GM23338 (cell line): ENCODE results near the gene LRFN3. TPM values are rescaled to one million over a fixed set of nuclear protein-coding genes. Genes with fewer than 3 reads are reported as not detected.

Source experiments
- ATAC-seq: fragments of 200-7000 bp; cut with Tn5 transposase; 3 replicates; pipeline ENCODE4 v1.9.1; 2020
- DNase-seq: peaks from one replicate; pipeline ENCODE4 v3.0.0-alpha.2; 2015; ENCODE audit warnings: low spot score
- H2AFZ ChIP-seq: fragments of 200-600 bp; sonication (generic); 2 replicates; pipeline ENCODE4 v1.8.0; 2016; ENCODE audit warnings: antibody characterized with exemption, mild to moderate bottlenecking, moderate library complexity
- H3F3A ChIP-seq: fragments of 200-600 bp; sonication (generic); replicated peaks from 2 replicates; pipeline ENCODE4 v1.8.0; 2017; ENCODE audit warnings: antibody characterized with exemption, mixed run types, low read depth
- H3K27ac ChIP-seq: fragments of 200-600 bp; sonication (generic); 2 replicates; pipeline ENCODE4 v1.6.1; 2016; ENCODE audit warnings: low read depth
- H3K27me3 ChIP-seq: fragments of 200-600 bp; sonication (generic); 2 replicates; pipeline ENCODE4 v1.8.0; 2016; ENCODE audit warnings: mild to moderate bottlenecking, mixed run types, moderate library complexity; ENCODE audit not compliant: insufficient read depth
- H3K36me3 ChIP-seq: fragments of 200-600 bp; sonication (generic); 2 replicates; pipeline ENCODE4 v1.8.0; 2016; ENCODE audit warnings: mild to moderate bottlenecking; ENCODE audit not compliant: insufficient read depth
- H3K4me1 ChIP-seq: fragments of 200-600 bp; sonication (generic); 2 replicates; pipeline ENCODE4 v1.8.0; 2016; ENCODE audit warnings: mild to moderate bottlenecking, moderate library complexity; ENCODE audit not compliant: insufficient read depth
- H3K4me2 ChIP-seq: fragments of 200-600 bp; sonication (generic); 2 replicates; pipeline ENCODE4 v1.7.1; 2017; ENCODE audit warnings: mixed run types
- H3K4me3 ChIP-seq: fragments of 200-600 bp; sonication (generic); 2 replicates; pipeline ENCODE4 v1.6.1; 2016; ENCODE audit warnings: mixed run types
- H3K79me2 ChIP-seq: fragments of 200-600 bp; sonication (generic); replicated peaks from 2 replicates; pipeline ENCODE4 v1.8.0; 2017; ENCODE audit warnings: mild to moderate bottlenecking; ENCODE audit not compliant: insufficient read depth
- H3K9me2 ChIP-seq: fragments of 200-600 bp; sonication (generic); 2 replicates; pipeline ENCODE4 v1.8.0; 2017; ENCODE audit not compliant: insufficient read depth
- H4K20me1 ChIP-seq: fragments of 200-600 bp; sonication (generic); replicated peaks from 2 replicates; pipeline ENCODE4 v1.8.0; 2017; ENCODE audit warnings: mild to moderate bottlenecking; ENCODE audit not compliant: insufficient read depth
- H3K27ac Mint-ChIP-seq: 2 replicates; pipeline ENCODE4 v1.8.0; 2020; ENCODE audit warnings: inconsistent platforms, mild to moderate bottlenecking, moderate library complexity, mixed read lengths
- H3K27me3 Mint-ChIP-seq: 3 replicates; pipeline ENCODE4 v1.8.0; 2022; ENCODE audit warnings: low read depth, mild to moderate bottlenecking, moderate library complexity, mixed read lengths, inconsistent platforms; ENCODE audit not compliant: insufficient read depth, poor library complexity
- H3K36me3 Mint-ChIP-seq: 3 replicates; pipeline ENCODE4 v1.8.0; 2021; ENCODE audit warnings: low read depth, mild to moderate bottlenecking, inconsistent platforms, moderate library complexity, mixed read lengths
- H3K4me1 Mint-ChIP-seq: 3 replicates; pipeline ENCODE4 v1.8.0; 2020; ENCODE audit warnings: mild to moderate bottlenecking, inconsistent platforms, mixed read lengths
- H3K4me3 Mint-ChIP-seq: 3 replicates; pipeline ENCODE4 v1.8.0; 2021; ENCODE audit warnings: moderate library complexity, mild to moderate bottlenecking, inconsistent platforms, mixed read lengths
- H3K9me3 Mint-ChIP-seq: 3 replicates; pipeline ENCODE4 v1.8.0; 2020; ENCODE audit warnings: moderate library complexity, mild to moderate bottlenecking, inconsistent platforms, mixed read lengths
- EZH2phosphoT487 ChIP-seq: fragments of 200-600 bp; sonication (generic); IDR thresholded peaks from one replicate; pipeline ENCODE4 v1.8.1; 2018; ENCODE audit warnings: antibody characterized with exemption; ENCODE audit not compliant: unreplicated experiment
- NANOG ChIP-seq: IDR thresholded peaks from 2 replicates; pipeline ENCODE4 v1.6.1; 2016; ENCODE audit warnings: antibody characterized with exemption, borderline replicate concordance
- POLR2AphosphoS5 ChIP-seq: IDR thresholded peaks from 2 replicates; pipeline ENCODE4 v1.6.1; 2016; ENCODE audit warnings: antibody characterized with exemption, low read depth
- ZNF331 ChIP-seq: fragments of 250-450 bp; sonication (Bioruptor Pico); IDR thresholded peaks from 2 replicates; pipeline ENCODE4 v1.5.0; 2020; ENCODE audit warnings: low read depth, mild to moderate bottlenecking, moderate library complexity
- polyA plus RNA-seq: library from polyadenylated mRNA; unstranded; fragments of >200 nt; fragmentation: Nextera tagmentation; extraction: Ambion mirVana; gene quantifications from 2 replicates; pipeline ENCODE4 v1.2.1, GENCODE V29; 2016
- total RNA-seq: library from RNA; depleted of rRNA; stranded (reverse); fragments of >200 nt; shearing (Covaris generic); gene quantifications from 2 replicates; pipeline ENCODE4 v1.2.3, GENCODE V29; 2014
- TF ChIP-seq, protein P1 (sequence below): fragments of 250-450 bp; sonication (Bioruptor Pico); IDR thresholded peaks from 2 replicates; pipeline ENCODE4 v1.5.0; 2020; ENCODE audit warnings: mild to moderate bottlenecking, moderate library complexity
- TF ChIP-seq, protein P2 (sequence below), 2 experiments: fragments of 200-600 bp in 1 of 2; sonication (generic) in 1 of 2; conservative IDR thresholded peaks; 2 replicates each; pipeline versions ENCODE4 v1.5.1 to v1.6.1; 2016 to 2017; ENCODE audit warnings: antibody characterized with exemption in 2 of 2, low read depth in 2 of 2, mild to moderate bottlenecking in 2 of 2, moderate library complexity in 1 of 2

The LRFN3 gene
- total and polyA plus RNA-seq, 2 experiments from 2014 or later: 5.8 to 15.1 TPM

DNA sequence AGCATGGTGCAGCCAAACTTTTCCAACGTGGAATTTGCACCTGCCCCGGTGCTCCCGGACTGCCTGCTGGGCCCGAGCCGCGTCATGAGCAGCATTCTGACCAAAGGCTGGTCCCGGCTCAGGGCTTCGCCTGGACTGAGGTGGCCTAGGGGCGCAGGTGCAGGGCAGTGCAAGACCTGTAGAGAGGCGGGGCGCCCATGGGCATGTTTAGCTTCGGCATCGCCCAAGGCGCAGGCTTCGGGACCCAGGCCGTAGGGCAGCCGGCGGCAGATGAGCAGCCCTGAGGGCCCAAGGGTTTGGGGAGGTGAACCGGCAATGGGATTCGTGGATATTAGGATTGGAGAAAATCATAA lies 23.8 kb downstream of the LRFN3 start:
- H3K27ac ChIP-seq: no peak overlapping the region
- no peak for TF ChIP-seq NANOG
- TF ChIP-seq POLR2AphosphoS5: no peak
- TF ChIP-seq ZNF331: no peak
- TF ChIP-seq, protein P1, sequence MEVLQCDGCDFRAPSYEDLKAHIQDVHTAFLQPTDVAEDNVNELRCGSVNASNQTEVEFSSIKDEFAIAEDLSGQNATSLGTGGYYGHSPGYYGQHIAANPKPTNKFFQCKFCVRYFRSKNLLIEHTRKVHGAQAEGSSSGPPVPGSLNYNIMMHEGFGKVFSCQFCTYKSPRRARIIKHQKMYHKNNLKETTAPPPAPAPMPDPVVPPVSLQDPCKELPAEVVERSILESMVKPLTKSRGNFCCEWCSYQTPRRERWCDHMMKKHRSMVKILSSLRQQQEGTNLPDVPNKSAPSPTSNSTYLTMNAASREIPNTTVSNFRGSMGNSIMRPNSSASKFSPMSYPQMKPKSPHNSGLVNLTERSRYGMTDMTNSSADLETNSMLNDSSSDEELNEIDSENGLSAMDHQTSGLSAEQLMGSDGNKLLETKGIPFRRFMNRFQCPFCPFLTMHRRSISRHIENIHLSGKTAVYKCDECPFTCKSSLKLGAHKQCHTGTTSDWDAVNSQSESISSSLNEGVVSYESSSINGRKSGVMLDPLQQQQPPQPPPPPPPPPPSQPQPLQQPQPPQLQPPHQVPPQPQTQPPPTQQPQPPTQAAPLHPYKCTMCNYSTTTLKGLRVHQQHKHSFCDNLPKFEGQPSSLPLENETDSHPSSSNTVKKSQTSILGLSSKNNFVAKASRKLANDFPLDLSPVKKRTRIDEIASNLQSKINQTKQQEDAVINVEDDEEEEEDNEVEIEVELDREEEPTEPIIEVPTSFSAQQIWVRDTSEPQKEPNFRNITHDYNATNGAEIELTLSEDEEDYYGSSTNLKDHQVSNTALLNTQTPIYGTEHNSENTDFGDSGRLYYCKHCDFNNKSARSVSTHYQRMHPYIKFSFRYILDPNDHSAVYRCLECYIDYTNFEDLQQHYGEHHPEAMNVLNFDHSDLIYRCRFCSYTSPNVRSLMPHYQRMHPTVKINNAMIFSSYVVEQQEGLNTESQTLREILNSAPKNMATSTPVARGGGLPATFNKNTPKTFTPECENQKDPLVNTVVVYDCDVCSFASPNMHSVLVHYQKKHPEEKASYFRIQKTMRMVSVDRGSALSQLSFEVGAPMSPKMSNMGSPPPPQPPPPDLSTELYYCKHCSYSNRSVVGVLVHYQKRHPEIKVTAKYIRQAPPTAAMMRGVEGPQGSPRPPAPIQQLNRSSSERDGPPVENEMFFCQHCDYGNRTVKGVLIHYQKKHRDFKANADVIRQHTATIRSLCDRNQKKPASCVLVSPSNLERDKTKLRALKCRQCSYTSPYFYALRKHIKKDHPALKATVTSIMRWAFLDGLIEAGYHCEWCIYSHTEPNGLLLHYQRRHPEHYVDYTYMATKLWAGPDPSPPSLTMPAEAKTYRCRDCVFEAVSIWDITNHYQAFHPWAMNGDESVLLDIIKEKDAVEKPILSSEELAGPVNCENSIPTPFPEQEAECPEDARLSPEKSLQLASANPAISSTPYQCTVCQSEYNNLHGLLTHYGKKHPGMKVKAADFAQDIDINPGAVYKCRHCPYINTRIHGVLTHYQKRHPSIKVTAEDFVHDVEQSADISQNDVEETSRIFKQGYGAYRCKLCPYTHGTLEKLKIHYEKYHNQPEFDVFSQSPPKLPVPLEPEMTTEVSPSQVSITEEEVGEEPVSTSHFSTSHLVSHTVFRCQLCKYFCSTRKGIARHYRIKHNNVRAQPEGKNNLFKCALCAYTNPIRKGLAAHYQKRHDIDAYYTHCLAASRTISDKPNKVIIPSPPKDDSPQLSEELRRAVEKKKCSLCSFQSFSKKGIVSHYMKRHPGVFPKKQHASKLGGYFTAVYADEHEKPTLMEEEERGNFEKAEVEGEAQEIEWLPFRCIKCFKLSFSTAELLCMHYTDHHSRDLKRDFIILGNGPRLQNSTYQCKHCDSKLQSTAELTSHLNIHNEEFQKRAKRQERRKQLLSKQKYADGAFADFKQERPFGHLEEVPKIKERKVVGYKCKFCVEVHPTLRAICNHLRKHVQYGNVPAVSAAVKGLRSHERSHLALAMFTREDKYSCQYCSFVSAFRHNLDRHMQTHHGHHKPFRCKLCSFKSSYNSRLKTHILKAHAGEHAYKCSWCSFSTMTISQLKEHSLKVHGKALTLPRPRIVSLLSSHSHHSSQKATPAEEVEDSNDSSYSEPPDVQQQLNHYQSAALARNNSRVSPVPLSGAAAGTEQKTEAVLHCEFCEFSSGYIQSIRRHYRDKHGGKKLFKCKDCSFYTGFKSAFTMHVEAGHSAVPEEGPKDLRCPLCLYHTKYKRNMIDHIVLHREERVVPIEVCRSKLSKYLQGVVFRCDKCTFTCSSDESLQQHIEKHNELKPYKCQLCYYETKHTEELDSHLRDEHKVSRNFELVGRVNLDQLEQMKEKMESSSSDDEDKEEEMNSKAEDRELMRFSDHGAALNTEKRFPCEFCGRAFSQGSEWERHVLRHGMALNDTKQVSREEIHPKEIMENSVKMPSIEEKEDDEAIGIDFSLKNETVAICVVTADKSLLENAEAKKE: no peak
- TF ChIP-seq, protein P2, sequence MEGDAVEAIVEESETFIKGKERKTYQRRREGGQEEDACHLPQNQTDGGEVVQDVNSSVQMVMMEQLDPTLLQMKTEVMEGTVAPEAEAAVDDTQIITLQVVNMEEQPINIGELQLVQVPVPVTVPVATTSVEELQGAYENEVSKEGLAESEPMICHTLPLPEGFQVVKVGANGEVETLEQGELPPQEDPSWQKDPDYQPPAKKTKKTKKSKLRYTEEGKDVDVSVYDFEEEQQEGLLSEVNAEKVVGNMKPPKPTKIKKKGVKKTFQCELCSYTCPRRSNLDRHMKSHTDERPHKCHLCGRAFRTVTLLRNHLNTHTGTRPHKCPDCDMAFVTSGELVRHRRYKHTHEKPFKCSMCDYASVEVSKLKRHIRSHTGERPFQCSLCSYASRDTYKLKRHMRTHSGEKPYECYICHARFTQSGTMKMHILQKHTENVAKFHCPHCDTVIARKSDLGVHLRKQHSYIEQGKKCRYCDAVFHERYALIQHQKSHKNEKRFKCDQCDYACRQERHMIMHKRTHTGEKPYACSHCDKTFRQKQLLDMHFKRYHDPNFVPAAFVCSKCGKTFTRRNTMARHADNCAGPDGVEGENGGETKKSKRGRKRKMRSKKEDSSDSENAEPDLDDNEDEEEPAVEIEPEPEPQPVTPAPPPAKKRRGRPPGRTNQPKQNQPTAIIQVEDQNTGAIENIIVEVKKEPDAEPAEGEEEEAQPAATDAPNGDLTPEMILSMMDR (conservative IDR thresholded peaks at IDR 0.05; ENCODE audit: low read depth in 2 of 2): no peak
- no peak for TF ChIP-seq EZH2phosphoT487
- H3K27ac Mint-ChIP-seq: no peak overlapping the region
- H3K4me1 Mint-ChIP-seq: peaks cover 4% of the 10 kb centered on the region
- peaks cover 48% of the 10 kb centered on the region for H3K27me3 ChIP-seq
- peak overlapping the region; percentile 53; the same call in 1 of the 2 replicates for H3K4me3 ChIP-seq
- H3K9me2 ChIP-seq: no peaks in the 10 kb centered on the region
- H3F3A ChIP-seq: no peaks in the 10 kb centered on the region
- ATAC-seq: peak; percentile 80
- no peaks in the 10 kb centered on the region for H3K36me3 ChIP-seq
- no peaks in the 10 kb centered on the region for H3K9me3 Mint-ChIP-seq
- H3K27me3 Mint-ChIP-seq: peaks cover 42% of the 10 kb centered on the region
- H3K4me2 ChIP-seq: peak overlapping the region; percentile 82
- no peaks in the 10 kb centered on the region for H4K20me1 ChIP-seq
- H3K79me2 ChIP-seq: no peaks in the 10 kb centered on the region
- peak overlapping the region; percentile 91; the same call in 1 of the 2 replicates for H2AFZ ChIP-seq
- H3K4me1 ChIP-seq: no peaks in the 10 kb centered on the region
- no peaks in the 10 kb centered on the region for H3K36me3 Mint-ChIP-seq
- H3K4me3 Mint-ChIP-seq: peak overlapping the region; percentile 62
- DNase-seq: peak; percentile 63
